Activated CD4-positive, alpha-beta T cell treated with anti-CD3 and anti-CD28 coated beads for 36 hours (primary cell): ENCODE data around the gene PRG3. TPM values are rescaled to one million over a fixed set of nuclear protein-coding genes. Genes with fewer than 3 reads are reported as not detected.
A peak's percentile ranks its signal among the peaks of the same experiment; 100 is the strongest.
"Not testable (repeated sequence)": the region's sequence is repeated elsewhere in the genome, so short reads cannot be mapped to it uniquely, and the experiment has no call there.

Experiments
- ATAC-seq: fragments of 200-7000 bp; cut with Tn5 transposase; one replicate; pipeline ENCODE4 v1.10.0; 2021; ENCODE audit warnings: mild to moderate bottlenecking, moderate library complexity
- CTCF ChIA-PET: fragments of 350-600 bp; sonication (Branson Sonifier 250); formaldehyde crosslinking; loops from one replicate; lab custom pipeline; 2021; ENCODE audit warnings: antibody characterized with exemption; lab: Charles Lee
- POLR2A ChIA-PET: fragments of 350-600 bp; sonication (Branson Sonifier 250); formaldehyde crosslinking; loops from one replicate; lab custom pipeline; 2021; ENCODE audit warnings: antibody characterized with exemption, inconsistent platforms; lab: Charles Lee
- DNase-seq: peaks from one replicate; pipeline ENCODE4 v3.0.0-alpha.2; 2020
- H3K27ac Mint-ChIP-seq: one replicate; pipeline ENCODE4 v1.8.0; 2021; ENCODE audit warnings: mixed read lengths
- H3K27me3 Mint-ChIP-seq: one replicate; pipeline ENCODE4 v1.8.0; 2021; ENCODE audit warnings: mixed read lengths
- H3K36me3 Mint-ChIP-seq: one replicate; pipeline ENCODE4 v1.8.0; 2021; ENCODE audit warnings: low read depth, mixed read lengths
- H3K4me1 Mint-ChIP-seq: one replicate; pipeline ENCODE4 v1.8.0; 2021; ENCODE audit warnings: mixed read lengths
- H3K4me3 Mint-ChIP-seq: one replicate; pipeline ENCODE4 v1.8.0; 2021; ENCODE audit warnings: mild to moderate bottlenecking, moderate library complexity, mixed read lengths
- H3K9me3 Mint-ChIP-seq: one replicate; pipeline ENCODE4 v1.8.0; 2021; ENCODE audit warnings: low read depth, mixed read lengths
- intact Hi-C, 2 experiments: fragments of 100-400 bp; cut with DNase I in 1 of 2; cut with micrococcal nuclease in 1 of 2; formaldehyde crosslinking; loops; one replicate each; pipeline versions ENCODE4 v1.14.2 to v1.15.1; 2022 to 2024; cut with DNase I, micrococcal nuclease
- total RNA-seq, 2 experiments: library from RNA; stranded (reverse); gene quantifications; one replicate each; pipeline ENCODE4 v1.2.3, GENCODE V29; 2021

The PRG3 gene
- total RNA-seq, 2 experiments from 2014 or later = not detected

GRCh38 chr11:57409321-57410100 is 28.6 kb upstream of the PRG3 start:
- intact Hi-C loops = loop anchor here in 1 of 2 experiments (5.0 kb wide), 1 partner anchor 248 kb away; the partner anchor contains the start of gene CLP1
- DNase-seq (no peak), ATAC-seq (no peak)
- peak overlapping the region; percentile 15 for H3K27ac Mint-ChIP-seq
- ChIA-PET CTCF (interaction anchor here (1.2 kb wide), 1 partner anchor 48 kb away, joined by 3 read pairs; no protein-coding TSS in a partner anchor), POLR2A (interaction anchor here (1.1 kb wide), 1 partner anchor 9 kb away, joined by 3 read pairs; no protein-coding TSS in a partner anchor)
- no peaks in the 10 kb centered on the region for H3K27me3 Mint-ChIP-seq
- H3K4me3 Mint-ChIP-seq = no peak overlapping the region
- H3K9me3 Mint-ChIP-seq = no peaks in the 10 kb centered on the region
- H3K36me3 Mint-ChIP-seq = peaks cover 83% of the 10 kb centered on the region
- H3K4me1 Mint-ChIP-seq = peaks cover 74% of the 10 kb centered on the region

DNA sequence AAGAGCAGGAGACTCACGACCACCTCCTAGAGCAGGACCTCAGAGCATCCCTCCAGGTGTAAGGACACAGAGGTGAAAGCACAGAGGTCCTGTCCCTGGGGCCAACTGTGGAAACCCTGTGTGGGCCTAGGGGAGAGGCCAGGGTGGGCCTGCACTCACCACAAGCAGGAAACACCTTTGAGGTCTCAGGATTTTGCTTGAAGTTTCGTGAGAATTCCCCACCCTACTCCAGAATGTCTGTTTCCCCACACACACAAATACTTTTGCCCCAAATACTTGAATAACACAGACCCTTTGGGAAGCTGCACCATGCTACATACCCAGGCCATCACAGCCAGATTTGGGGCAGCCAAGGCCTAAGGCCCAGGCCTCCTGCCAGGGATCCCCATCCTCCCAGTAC is 27.8 kb upstream of the PRG3 start:
- CTCF ChIA-PET = interaction anchor here (1.2 kb wide), 1 partner anchor 49 kb away, joined by 3 read pairs; no protein-coding TSS in a partner anchor
- POLR2A ChIA-PET = interaction anchor here (1.1 kb wide), 1 partner anchor 9 kb away, joined by 3 read pairs; no protein-coding TSS in a partner anchor
- ATAC-seq = no peak

GRCh38 chr11:57407941-57408475 is 27.1 kb upstream of the PRG3 start:
- Mint-ChIP-seq H3K27ac (peak overlapping the region; percentile 77), H3K4me3 (no peak overlapping the region), H3K27me3 (no peaks in the 10 kb centered on the region), H3K36me3 (peaks cover 74% of the 10 kb centered on the region), H3K4me1 (peaks cover 68% of the 10 kb centered on the region), H3K9me3 (no peaks in the 10 kb centered on the region)
- ATAC-seq (no peak), DNase-seq (no peak)
- CTCF ChIA-PET = interaction anchor here (1.2 kb wide), 1 partner anchor 49 kb away, joined by 3 read pairs; no protein-coding TSS in a partner anchor
- POLR2A ChIA-PET = no interaction called here
- intact Hi-C loops = loop anchor here in 1 of 2 experiments (5.0 kb wide), 1 partner anchor 249 kb away; the partner anchor contains the start of gene CLP1

More for the DNA sequence above, 27.8 kb upstream of the PRG3 start:
- H3K9me3 Mint-ChIP-seq = no peaks in the 10 kb centered on the region
- peaks cover 79% of the 10 kb centered on the region for H3K36me3 Mint-ChIP-seq
- no peak overlapping the region for H3K4me3 Mint-ChIP-seq
- no peak for DNase-seq
- intact Hi-C loops = loop anchor here in 1 of 2 experiments (5.0 kb wide), 1 partner anchor 249 kb away; the partner anchor contains the start of gene CLP1
- no peaks in the 10 kb centered on the region for H3K27me3 Mint-ChIP-seq
- H3K4me1 Mint-ChIP-seq = peaks cover 73% of the 10 kb centered on the region
- H3K27ac Mint-ChIP-seq = peak overlapping the region; percentile 15

- no peaks in the 10 kb centered on the region for H3K9me3 Mint-ChIP-seq
- intact Hi-C loops = loop anchor here in 1 of 2 experiments (5.0 kb wide), 1 partner anchor 250 kb away; the partner anchor contains the start of gene CLP1
- POLR2A ChIA-PET = interaction anchor here (1.4 to 2.8 kb wide), 2 partner anchors 12 to 17 kb away, joined by 3 to 19 read pairs; no protein-coding TSS in a partner anchor
- H3K4me1 Mint-ChIP-seq = peaks cover 64% of the 10 kb centered on the region
- DNase-seq (no peak), ATAC-seq (no peak)
- peak overlapping the region; percentile 18 for H3K4me3 Mint-ChIP-seq
- CTCF ChIA-PET = interaction anchor here (0.5 to 1.7 kb wide), 9 partner anchors 11 to 132 kb away, joined by 3 to 5 read pairs (median 4); no protein-coding TSS in a partner anchor
- H3K27ac Mint-ChIP-seq = peak overlapping the region; percentile 77
- peaks cover 74% of the 10 kb centered on the region for H3K36me3 Mint-ChIP-seq
- no peaks in the 10 kb centered on the region for H3K27me3 Mint-ChIP-seq
Measured at GRCh38 chr11:57407010-57407920, 26.3 kb upstream of the PRG3 start.

DNA sequence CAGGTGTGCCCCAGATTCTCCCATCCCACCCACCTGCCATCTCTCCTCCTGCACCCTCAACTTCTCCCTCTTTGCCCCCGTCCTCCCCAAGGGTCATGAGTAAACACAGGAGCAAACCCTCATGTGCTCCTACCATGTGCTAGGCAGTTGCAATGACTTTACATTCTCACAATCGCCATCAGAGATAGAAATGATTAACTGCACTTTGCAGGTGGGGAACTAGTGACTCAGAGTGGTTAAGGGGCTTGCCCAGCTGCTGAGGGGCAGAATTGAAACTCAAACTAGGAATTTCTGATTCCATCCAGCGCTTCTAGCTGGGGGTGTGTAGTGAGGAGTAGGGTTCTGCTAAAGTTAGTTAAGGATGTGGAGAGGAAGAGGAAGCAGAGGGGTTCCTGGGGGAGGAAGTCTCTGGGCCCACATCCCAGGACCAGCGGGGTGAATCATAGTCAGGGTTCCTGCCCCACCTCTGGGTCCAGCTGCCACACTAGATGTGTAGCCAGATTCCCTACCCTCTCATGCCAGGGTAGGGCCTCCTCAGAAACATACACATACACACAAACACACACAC is 25.5 kb upstream of the PRG3 start:
- H3K4me1 Mint-ChIP-seq = peaks cover 62% of the 10 kb centered on the region
- no peaks in the 10 kb centered on the region for H3K27me3 Mint-ChIP-seq
- no peaks in the 10 kb centered on the region for H3K9me3 Mint-ChIP-seq
- ChIA-PET CTCF (interaction anchor here (0.6 to 1.7 kb wide), 6 partner anchors 15 to 120 kb away, joined by 4 to 5 read pairs (median 4); no protein-coding TSS in a partner anchor), POLR2A (interaction anchor here (1.4 to 2.8 kb wide), 2 partner anchors 11 to 18 kb away, joined by 3 to 19 read pairs; no protein-coding TSS in a partner anchor)
- H3K36me3 Mint-ChIP-seq = peaks cover 68% of the 10 kb centered on the region
- peak; percentile 85 for ATAC-seq
- peak; percentile 71 for DNase-seq
- H3K27ac Mint-ChIP-seq = peak overlapping the region; percentile 77
- peak overlapping the region; percentile 18 for H3K4me3 Mint-ChIP-seq
- intact Hi-C loops = loop anchor here (1.0 to 5.0 kb wide), 2 partner anchors 19 to 251 kb away; partner anchors contain the start of gene CLP1 (in 1 of the 2)

GRCh38 chr11:57405271-57405860 is 24.4 kb upstream of the PRG3 start:
- ChIA-PET POLR2A (interaction anchor here (2.8 kb wide), 1 partner anchor 19 kb away, joined by 19 read pairs; no protein-coding TSS in a partner anchor), CTCF (interaction anchor here (0.6 to 1.7 kb wide), 4 partner anchors 16 to 141 kb away, joined by 3 to 4 read pairs (median 4); no protein-coding TSS in a partner anchor)
- ATAC-seq (no peak), DNase-seq (no peak)
- intact Hi-C loops = loop anchor here in 1 of 2 experiments (5.0 kb wide), 1 partner anchor 252 kb away; the partner anchor contains the start of gene CLP1
- Mint-ChIP-seq H3K4me3 (no peak overlapping the region), H3K36me3 (peaks cover 62% of the 10 kb centered on the region), H3K9me3 (no peaks in the 10 kb centered on the region), H3K27ac (peak overlapping the region; percentile 77), H3K4me1 (peaks cover 58% of the 10 kb centered on the region), H3K27me3 (no peaks in the 10 kb centered on the region)

DNA sequence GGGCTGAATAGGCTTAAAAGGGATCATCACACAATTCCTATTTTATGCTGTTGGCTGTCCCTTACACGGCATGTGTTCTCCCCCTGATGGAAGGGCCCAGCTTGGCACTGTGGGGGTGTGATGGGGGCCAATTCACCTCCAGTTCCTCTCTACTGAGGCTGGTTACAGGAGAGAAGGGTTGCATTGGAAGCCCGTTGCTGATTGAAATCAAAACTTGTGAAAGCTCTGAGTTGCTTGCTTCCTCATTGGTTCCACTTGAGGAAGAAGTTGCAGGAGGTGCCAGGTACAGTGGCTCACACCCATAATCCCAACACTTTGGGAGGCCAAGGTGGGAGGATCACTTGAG is 22.8 kb upstream of the PRG3 start:
- H3K9me3 Mint-ChIP-seq = no peaks in the 10 kb centered on the region
- H3K27me3 Mint-ChIP-seq = no peaks in the 10 kb centered on the region
- H3K4me3 Mint-ChIP-seq = no peak overlapping the region
- no peak overlapping the region for H3K27ac Mint-ChIP-seq
- intact Hi-C loops = no loop called here
- peaks cover 45% of the 10 kb centered on the region for H3K4me1 Mint-ChIP-seq
- ChIA-PET CTCF (no interaction called here), POLR2A (interaction anchor here (0.6 kb wide), 1 partner anchor 75 kb away, joined by 5 read pairs; no protein-coding TSS in a partner anchor)
- DNase-seq (no peak), ATAC-seq (no peak)
- H3K36me3 Mint-ChIP-seq = peaks cover 47% of the 10 kb centered on the region

DNA sequence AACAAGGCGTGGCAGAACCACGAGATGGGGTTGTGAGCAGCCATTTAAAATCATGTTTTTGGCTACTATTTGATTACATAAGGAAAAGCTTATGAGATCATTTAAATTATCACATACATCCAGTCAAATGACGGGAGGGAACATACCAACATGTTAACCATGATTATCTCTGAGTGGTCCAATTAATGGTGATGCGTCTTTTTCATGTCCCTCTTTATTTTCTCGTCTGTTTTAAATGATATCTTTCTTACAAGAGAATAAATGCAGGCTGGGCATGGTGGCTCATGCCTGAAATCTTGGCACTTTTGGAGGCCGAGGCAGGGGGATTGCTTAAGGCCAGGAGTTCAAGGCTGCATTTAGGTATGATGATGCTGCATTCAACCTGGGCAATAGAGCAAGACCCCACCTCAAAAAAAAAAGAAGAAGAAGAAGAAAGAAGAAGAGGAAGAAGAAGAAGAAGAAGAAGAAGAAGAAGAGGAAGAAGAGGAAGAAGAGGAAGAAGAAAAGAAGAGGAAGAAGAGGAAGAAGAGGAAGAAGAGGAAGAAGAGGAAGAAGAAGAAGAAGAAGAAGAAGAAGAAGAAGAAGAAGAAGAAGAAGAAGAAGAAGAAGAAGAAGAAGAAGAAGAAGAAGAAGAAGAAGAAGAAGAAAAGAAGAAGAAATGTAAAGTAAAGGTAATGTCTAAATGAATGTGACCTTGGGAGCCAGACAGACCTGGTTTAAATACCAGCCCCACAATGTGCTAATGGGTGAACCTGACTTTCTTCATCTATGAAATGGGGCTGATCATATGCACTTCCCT is 22.3 kb upstream of the PRG3 start:
- POLR2A ChIA-PET, DNase-seq, H3K4me3 Mint-ChIP-seq, ATAC-seq, H3K9me3 Mint-ChIP-seq, intact Hi-C loops, H3K27ac Mint-ChIP-seq, H3K27me3 Mint-ChIP-seq: not testable (repeated sequence)
- CTCF ChIA-PET = interaction anchor here (1.2 kb wide), 1 partner anchor 55 kb away, joined by 5 read pairs; no protein-coding TSS in a partner anchor
- Mint-ChIP-seq H3K36me3 (peaks cover 43% of the 10 kb centered on the region), H3K4me1 (peaks cover 40% of the 10 kb centered on the region)

DNA sequence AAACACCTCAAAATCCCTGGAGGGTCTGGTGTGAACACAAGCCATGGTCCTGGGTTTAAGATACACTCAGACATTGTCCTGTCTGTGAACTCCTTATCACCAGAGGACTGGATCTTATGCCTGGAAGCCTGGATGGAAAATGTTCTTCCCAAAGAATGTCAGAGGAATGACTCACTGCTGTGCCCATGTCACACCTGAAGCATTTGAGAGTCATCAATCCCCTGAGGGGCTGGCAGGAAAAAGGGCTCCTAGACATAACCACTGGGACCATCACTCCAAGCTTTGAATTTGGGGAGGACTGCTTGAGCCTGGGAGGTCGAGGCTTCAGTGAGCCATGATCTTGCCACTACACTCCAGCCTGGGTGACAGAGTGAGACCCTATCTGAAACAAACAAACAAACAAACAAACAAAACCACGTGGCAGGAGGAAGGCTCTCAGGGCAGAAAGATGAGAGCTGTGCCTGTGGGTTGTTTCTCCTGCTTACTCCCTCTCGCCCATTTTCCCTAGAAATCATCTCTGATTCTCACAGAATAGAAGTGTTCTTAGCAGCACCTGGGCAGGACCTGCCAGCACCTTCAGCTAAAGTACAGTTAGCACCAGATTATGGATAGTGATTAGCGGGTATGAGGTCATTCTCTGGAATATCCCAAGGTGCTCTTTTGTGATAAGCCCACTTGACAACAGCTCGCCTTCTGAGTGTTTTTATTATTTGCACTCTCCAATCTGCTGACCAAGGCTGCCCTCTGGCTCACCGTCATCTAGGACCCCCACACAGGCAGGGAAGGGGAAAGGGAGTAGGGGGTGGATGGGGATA is 21.4 kb upstream of the PRG3 start:
- Mint-ChIP-seq H3K27ac (no peak overlapping the region), H3K9me3 (no peaks in the 10 kb centered on the region), H3K4me1 (peaks cover 32% of the 10 kb centered on the region), H3K27me3 (no peaks in the 10 kb centered on the region), H3K4me3 (no peak overlapping the region), H3K36me3 (peaks cover 35% of the 10 kb centered on the region)
- POLR2A ChIA-PET = no interaction called here
- ATAC-seq (no peak), DNase-seq (no peak)
- intact Hi-C loops = no loop called here
- CTCF ChIA-PET = interaction anchor here (1.2 kb wide), 1 partner anchor 56 kb away, joined by 5 read pairs; no protein-coding TSS in a partner anchor
